Measurements from ENCODE around the gene EHD3.

The EHD3 gene

DNA sequence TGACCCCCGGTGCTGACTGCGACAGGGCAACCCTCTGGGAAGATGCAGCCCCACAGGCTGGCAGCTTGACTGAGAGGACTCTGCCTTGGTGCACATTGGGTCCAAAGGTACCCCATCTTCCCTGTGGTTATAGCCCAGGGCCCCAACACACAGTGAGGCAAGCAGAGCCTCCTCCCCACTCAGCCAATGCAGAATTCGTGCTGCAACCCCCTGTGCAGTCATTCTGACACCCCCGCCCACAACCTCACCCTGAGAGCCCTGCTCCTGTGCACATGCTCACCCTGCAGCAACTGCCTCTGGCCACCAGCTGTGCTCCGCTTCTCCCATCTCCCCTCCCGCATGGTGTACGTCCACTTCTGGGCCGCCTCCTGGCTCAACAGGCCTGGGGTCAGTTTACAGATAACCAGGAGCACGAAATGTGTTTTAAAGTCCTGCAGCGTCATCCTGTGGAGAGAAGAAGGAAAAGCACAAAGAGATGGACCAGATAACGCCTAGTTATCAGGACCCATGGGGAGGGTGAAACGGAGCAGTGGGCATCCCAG, 41.0 kb upstream of the EHD3 start:
- TF ChIP-seq, protein P1, sequence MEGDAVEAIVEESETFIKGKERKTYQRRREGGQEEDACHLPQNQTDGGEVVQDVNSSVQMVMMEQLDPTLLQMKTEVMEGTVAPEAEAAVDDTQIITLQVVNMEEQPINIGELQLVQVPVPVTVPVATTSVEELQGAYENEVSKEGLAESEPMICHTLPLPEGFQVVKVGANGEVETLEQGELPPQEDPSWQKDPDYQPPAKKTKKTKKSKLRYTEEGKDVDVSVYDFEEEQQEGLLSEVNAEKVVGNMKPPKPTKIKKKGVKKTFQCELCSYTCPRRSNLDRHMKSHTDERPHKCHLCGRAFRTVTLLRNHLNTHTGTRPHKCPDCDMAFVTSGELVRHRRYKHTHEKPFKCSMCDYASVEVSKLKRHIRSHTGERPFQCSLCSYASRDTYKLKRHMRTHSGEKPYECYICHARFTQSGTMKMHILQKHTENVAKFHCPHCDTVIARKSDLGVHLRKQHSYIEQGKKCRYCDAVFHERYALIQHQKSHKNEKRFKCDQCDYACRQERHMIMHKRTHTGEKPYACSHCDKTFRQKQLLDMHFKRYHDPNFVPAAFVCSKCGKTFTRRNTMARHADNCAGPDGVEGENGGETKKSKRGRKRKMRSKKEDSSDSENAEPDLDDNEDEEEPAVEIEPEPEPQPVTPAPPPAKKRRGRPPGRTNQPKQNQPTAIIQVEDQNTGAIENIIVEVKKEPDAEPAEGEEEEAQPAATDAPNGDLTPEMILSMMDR (IDR thresholded peaks at IDR 0.05), result no peak
- no peak for TF ChIP-seq ZFX (IDR thresholded peaks at IDR 0.05; ENCODE audit: borderline replicate concordance)
- no peak overlapping the region for H3K27ac ChIP-seq

DNA sequence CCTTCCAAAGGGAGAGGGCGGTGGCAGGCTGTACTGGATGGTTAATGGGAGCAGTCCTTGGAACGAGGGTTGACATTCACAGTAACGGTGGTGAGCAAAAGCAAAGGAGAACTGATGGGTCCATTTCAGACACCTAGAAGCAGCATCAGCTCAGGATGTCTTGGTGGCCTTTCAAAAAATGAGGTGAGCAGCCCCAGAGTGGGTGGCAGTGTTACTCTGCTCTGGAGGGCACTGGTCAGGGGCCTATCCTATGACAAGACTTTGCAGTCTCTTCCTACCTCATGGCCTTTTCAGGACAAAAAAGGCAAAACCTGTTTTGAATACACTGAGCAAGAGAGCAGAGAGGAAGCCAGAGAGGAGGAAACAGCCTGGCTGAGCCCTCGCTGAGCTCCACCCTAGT, 40.1 kb upstream of the EHD3 start:
- no peak overlapping the region for H3K27ac ChIP-seq
- TF ChIP-seq, protein P1 (IDR thresholded peaks at IDR 0.05), result no peak
- TF ChIP-seq ZFX (IDR thresholded peaks at IDR 0.05; ENCODE audit: borderline replicate concordance), result no peak

DNA sequence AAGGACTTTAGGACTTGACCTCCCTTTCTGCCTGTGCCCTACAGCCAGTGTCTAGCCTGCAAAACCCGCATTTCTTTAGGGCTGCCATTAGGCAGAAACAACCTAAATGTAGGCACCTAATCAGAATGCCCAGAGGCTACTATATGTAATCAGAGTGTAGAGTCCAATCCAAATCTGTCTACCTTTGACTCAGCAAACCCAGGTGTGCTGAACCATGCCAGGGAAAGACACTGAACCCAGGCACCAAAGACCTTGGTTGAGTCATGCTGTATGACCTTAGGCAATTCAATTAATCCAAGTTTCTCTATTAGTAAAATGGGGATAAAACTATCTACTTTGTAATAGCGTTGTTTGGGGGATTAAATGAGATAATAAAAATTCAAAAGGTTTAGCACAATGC, 37.3 kb upstream of the EHD3 start:
- H3K27ac ChIP-seq, result no peak overlapping the region
- TF ChIP-seq, protein P1 (IDR thresholded peaks at IDR 0.05), result no peak
- TF ChIP-seq ZFX (IDR thresholded peaks at IDR 0.05; ENCODE audit: borderline replicate concordance), result no peak

DNA sequence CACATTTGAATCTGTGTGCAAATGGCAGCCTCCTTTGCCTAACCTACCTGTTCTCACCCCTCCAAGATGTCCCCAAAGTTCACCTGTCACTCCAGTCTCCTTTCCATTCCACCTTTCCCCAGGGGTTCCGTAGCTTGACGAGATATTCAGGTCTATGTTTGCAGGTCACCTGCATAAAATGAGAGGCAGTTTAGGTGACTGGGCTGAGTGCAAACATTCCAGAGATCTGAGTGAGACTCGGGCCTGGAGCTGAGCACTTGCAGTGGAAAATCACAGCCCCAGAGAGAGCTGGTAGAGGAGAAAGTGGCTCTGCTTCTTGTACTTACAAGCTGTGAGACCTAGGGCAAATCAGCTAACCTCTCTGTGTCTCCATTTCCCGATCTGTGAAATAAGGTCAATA, 36.8 kb upstream of the EHD3 start:
- no peak overlapping the region for H3K27ac ChIP-seq
- TF ChIP-seq, protein P1 (IDR thresholded peaks at IDR 0.05), result no peak
- no peak for TF ChIP-seq ZFX (IDR thresholded peaks at IDR 0.05; ENCODE audit: borderline replicate concordance)

DNA sequence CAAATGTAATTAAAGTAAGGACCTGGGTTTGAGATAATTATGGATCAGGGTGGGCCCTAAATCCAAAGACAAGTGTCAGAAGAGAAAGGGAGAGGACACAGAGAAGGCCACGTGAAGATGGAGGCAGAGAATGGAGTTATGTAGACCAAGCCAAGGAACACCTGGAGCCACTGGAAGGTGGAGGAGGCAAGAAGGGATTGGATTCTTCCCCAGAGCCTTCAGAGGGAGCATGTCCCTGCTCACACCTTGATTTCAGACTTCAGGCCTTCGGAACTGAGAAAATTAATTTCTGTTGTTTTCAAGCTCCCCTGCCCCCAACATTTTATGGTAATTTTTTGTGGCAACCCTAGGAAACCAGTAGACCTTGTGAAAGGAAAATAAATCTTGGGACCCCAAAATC, 36.3 kb upstream of the EHD3 start:
- no peak for TF ChIP-seq ZFX (IDR thresholded peaks at IDR 0.05; ENCODE audit: borderline replicate concordance)
- TF ChIP-seq, protein P1 (IDR thresholded peaks at IDR 0.05), result no peak
- no peak overlapping the region for H3K27ac ChIP-seq

DNA sequence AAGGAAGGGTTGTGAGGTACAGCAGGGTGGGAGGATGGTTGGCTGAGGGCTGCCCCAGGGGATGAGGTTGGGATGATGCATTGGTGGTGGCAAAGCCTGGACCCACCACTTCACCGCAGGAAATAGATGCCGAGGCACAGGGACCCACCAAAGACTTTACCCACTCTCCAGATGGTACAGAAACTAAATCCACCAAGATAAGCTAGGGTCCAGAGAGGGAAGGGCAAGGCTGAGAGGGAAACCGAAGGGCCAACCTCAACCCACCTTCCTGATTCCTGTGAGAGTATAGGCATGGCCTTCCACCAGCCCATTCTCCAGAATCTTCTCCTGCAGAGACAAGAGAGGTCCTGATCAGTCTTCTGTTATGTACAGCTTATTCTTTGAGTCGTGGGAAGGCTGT, 34.7 kb upstream of the EHD3 start:
- H3K27ac ChIP-seq, result no peak overlapping the region
- TF ChIP-seq ZFX (IDR thresholded peaks at IDR 0.05; ENCODE audit: borderline replicate concordance), result no peak
- TF ChIP-seq, protein P1 (IDR thresholded peaks at IDR 0.05), result no peak

DNA sequence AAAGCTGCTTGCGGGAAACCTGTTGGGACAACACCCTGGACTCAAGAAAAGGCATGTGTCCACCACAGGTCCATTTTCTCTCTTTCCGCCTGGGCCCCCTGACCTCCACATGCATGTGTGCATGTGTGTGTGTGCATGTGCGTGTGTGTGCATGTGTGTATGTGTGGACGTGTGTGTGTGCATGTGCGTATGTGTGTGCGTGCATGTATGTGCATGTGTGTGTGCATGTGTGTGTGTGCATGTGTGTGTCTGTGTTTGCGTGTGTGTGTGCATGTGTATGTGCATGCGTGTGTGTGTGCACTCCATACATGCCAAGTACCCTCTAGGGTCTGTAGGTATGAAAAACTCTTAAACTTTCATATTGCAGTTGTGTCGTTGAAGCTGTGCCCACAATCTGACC, 33.0 kb upstream of the EHD3 start:
- no peak overlapping the region for H3K27ac ChIP-seq
- TF ChIP-seq ZFX (IDR thresholded peaks at IDR 0.05; ENCODE audit: borderline replicate concordance), result no peak
- TF ChIP-seq, protein P1 (IDR thresholded peaks at IDR 0.05), result no peak
